ENCODE results near the gene COL6A6.

Gene COL6A6, protein sequence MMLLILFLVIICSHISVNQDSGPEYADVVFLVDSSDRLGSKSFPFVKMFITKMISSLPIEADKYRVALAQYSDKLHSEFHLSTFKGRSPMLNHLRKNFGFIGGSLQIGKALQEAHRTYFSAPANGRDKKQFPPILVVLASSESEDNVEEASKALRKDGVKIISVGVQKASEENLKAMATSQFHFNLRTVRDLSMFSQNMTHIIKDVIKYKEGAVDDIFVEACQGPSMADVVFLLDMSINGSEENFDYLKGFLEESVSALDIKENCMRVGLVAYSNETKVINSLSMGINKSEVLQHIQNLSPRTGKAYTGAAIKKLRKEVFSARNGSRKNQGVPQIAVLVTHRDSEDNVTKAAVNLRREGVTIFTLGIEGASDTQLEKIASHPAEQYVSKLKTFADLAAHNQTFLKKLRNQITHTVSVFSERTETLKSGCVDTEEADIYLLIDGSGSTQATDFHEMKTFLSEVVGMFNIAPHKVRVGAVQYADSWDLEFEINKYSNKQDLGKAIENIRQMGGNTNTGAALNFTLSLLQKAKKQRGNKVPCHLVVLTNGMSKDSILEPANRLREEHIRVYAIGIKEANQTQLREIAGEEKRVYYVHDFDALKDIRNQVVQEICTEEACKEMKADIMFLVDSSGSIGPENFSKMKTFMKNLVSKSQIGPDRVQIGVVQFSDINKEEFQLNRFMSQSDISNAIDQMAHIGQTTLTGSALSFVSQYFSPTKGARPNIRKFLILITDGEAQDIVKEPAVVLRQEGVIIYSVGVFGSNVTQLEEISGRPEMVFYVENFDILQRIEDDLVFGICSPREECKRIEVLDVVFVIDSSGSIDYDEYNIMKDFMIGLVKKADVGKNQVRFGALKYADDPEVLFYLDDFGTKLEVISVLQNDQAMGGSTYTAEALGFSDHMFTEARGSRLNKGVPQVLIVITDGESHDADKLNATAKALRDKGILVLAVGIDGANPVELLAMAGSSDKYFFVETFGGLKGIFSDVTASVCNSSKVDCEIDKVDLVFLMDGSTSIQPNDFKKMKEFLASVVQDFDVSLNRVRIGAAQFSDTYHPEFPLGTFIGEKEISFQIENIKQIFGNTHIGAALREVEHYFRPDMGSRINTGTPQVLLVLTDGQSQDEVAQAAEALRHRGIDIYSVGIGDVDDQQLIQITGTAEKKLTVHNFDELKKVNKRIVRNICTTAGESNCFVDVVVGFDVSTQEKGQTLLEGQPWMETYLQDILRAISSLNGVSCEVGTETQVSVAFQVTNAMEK (N-terminal part only)

GRCh38 chr3:130516645-130517512 lies at the start of gene COL6A6:
TSS of gene COL6A6 (plus strand) at chr3:130517177. CDS start at chr3:130560365, 43,188 bp downstream.
- no peak for DNase-seq (ENCODE audit: low read depth)

GRCh38 chr3:130468311-130468710 lies 48.7 kb upstream of the COL6A6 start:
- DNase-seq (ENCODE audit: low read depth), result no peak

- DNase-seq (ENCODE audit: low read depth), result no peak
These were observed 46.9 kb upstream of the COL6A6 start for GRCh38 chr3:130470126-130470525.

DNA sequence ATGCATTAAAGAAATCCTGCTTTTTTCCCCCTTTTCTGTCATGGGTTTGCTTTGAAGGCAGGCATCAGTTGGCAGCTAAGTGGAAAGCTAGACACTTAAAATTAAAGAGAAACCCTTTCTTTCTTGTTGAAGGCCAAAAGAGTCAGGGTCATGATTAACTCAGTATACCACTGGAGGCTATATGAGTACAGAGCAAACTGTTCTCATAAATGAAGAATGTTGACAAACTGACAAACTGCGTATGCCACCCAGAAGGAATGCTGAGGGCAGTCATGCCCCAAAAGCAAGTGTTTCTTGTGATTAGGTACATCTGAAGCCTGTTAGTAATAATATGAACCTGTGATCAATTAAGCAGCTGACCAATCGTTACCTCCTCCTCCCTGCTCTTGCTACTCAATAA lies 43.6 kb upstream of the COL6A6 start:
- no peak for DNase-seq (ENCODE audit: low read depth)

DNA sequence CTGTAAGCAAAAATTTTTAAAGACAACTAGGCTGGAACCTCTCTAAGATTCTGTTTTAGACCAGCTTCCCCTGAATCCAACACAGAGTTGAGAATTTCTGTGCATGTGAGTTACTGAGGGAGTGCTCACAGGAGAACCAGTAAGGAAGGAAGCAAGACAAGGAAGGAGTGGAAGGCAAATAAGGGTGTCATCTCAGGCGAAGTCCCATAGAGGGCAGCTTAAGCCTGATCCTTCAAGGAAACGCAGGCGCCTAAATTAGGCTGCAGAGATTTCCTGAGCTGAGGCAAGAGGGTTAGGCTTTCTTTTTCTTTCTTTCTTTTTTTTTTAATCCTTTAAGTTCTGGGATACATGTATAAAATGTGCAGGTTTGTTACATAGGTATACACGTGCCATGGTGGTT lies 36.2 kb upstream of the COL6A6 start:
- DNase-seq (ENCODE audit: low read depth), result peak; percentile 41

DNA sequence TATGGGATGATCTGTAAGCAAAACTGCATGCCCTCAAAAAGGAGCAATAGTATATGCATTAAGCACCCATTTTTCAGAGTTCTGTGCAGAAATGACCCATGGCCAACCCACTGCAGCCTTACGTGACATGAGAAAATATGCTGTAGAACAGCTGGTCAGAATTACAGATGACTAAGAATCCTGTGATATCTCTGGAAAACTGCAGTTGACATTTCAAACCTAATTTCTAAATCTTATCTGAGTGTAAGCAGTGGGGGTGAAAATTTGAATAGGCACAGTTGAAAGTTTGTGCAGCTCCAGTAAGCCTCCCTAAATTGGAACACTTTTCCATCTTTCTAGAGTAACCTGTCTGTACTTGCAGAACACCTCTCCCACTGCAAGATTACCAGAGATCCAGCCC lies 28.7 kb upstream of the COL6A6 start:
- DNase-seq (ENCODE audit: low read depth), result no peak

DNA sequence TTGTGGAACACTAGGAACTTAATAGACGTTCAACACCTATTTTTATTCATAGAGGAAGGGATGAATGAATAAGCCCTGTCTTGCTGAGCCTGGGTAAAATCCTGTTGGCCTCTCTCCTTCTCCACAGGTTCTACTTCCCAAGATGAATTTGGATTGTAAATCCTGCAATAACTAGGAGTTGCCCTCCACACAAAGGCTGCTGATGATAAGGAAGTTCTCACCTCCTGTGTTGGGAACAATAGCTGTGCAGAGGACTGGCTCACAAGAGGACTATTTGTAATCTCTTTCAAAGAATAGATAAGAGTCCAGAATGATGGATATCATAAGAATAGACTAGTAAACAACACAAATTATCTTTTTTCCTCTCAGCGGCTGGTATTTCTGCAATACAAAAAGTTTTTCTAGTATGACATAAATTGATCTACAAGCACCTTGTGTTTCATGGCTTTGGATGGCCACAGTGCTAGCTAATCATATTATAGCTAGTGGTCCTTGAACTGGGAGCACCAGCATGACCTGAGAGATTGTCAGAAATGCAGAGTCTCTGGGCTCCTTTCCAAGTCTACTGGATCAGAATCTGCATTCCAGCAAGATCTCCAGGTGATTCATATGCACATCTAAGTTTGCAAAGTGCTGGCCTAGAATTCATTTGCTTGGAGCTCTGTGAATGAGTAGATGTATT lies 28.1 kb upstream of the COL6A6 start:
- no peak for DNase-seq (ENCODE audit: low read depth)

DNA sequence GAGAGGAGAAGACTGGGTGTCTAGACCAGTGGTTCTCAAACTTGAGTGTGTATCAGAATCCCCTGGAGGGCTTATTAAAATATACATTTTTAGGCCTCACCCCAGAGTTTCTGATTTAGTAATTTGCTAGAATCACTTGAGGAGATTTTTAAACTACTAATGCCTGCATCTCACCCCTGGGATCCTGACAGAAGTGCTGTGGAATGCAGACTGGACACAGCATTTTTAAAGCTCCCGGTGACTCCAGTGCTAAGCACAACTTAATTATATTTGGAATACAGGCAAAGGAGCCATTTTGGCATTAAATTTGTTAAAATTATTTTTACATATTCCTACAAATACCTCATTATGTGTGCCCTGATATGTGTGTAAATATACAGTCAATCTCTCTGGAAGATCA lies 26.7 kb upstream of the COL6A6 start:
- DNase-seq (ENCODE audit: low read depth), result no peak

GRCh38 chr3:130491431-130491830 lies 25.5 kb upstream of the COL6A6 start:
- DNase-seq (ENCODE audit: low read depth), result no peak

DNA sequence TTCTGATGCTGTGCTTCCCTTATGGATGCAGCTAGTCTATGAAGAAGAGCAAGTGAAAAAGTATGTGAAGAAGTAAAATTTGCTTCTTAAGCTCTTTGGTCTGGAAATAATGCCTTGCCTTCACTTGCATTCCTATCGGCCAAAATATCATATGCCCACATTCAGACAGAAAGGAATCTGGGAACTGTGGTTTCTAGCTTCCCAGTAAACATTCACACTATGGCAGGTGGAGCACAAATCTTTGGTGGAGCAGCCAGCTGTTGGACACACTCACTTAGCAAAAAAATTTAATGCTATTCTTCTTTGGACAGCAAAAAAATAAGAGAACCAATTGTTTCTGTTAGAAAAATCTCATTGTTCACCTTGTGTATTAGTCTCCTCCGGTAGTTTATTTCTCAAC lies 12.3 kb upstream of the COL6A6 start:
- no peak for DNase-seq (ENCODE audit: low read depth)

GRCh38 chr3:130506031-130506430 lies 10.9 kb upstream of the COL6A6 start:
- DNase-seq (ENCODE audit: low read depth), result no peak

DNA sequence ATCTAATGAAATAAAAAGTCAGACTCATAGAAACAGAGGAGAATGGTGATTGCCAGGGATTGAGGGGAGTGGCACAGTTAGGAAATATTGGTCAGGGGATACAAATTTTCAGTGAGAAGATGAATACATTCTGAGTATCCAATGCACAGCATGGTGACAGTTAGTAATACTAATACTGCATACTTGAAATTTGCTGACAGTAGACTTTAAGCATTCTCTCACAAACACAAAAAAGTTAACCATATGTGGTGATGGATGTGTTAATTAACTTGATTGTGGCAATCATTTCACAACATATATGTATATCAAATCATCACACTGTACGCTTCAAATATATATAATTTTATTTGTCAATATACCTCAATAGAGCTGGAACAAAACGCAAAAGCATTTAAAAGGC lies 9.2 kb upstream of the COL6A6 start:
- DNase-seq (ENCODE audit: low read depth), result no peak

DNA sequence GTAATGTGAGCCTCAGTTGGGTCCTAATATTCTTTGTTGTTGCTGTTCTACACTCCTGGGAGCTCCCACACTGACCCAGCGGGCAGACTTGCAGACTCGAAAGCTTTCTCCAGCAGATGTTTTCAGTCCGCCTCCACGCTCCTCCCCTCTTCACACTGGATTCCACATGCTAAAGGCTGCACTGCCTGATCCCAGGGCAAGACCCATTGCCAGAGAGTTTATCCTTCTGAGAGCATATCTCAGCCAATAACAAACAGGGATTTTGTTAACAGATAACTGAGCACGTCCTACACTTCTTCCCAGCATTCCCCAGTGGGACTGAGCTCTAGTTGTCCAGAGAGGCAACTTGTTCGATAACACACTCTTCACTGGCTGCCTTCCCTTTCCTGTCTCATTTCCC lies 8.0 kb upstream of the COL6A6 start:
- DNase-seq (ENCODE audit: low read depth), result no peak

GRCh38 chr3:130514681-130515080 lies 2.3 kb upstream of the COL6A6 start:
- no peak for DNase-seq (ENCODE audit: low read depth)

DNA sequence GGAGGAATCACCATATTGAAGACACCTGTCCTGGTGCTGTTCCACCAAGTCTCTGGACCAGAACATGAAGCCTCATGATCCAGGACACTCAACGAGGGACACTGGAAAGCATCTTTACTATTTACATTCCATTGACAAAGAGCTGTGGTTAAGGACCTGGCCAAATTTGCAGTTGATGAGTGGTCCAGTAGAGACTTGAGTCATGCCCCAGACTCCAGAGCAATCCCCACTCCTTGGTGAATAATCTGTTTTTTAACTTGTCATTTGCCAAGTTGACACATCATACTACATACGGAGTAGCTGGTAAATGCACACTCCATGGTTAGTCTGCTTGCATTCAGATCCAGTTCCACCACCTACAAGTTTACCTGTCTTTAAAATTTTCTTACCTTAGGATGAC lies 1.2 kb upstream of the COL6A6 start:
- no peak for DNase-seq (ENCODE audit: low read depth)

- peak; percentile 4 for DNase-seq (ENCODE audit: low read depth)
These were observed 625 bp downstream of the COL6A6 start for GRCh38 chr3:130517602-130518001.

DNA sequence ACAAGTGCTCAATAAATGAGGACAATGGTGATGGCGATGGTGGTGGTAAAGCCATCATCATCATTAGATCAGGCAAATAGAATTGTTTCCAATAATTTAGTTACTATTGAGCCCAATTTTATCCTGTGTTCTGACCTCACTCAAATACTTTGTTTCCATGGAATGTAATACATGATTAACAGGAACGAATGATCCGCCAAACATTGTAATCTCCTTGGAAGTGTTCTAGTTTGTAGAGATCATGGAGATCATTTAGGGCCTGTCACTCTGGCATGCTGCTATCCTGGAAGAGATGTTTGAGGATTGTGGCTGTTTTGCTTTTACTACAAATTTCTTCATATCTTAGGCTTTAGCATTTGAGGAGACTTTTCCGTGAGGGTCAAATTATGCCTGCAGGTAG lies 2.8 kb downstream of the COL6A6 start:
- no peak for DNase-seq (ENCODE audit: low read depth)

GRCh38 chr3:130522399-130522798 lies 5.4 kb downstream of the COL6A6 start:
- no peak for DNase-seq (ENCODE audit: low read depth)

DNA sequence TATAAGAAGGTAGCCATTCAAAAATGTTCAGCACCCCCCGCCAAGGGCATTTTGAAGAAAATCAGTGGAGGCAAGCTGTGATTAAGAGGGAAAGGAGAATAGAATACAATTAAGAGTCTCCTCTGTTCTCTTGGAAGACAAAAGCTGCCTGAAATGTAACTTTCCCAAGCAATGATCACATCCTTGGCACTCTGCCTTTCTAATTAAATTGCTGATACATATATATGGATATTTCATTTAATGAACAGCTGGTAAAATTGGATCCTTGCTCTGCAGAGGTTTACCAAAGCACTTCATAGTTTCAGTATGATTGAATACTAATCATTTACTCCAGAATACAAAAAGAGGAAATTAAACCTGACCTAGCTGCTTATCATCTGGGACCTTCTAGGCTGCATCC lies 10.4 kb downstream of the COL6A6 start:
- no peak for DNase-seq (ENCODE audit: low read depth)

DNA sequence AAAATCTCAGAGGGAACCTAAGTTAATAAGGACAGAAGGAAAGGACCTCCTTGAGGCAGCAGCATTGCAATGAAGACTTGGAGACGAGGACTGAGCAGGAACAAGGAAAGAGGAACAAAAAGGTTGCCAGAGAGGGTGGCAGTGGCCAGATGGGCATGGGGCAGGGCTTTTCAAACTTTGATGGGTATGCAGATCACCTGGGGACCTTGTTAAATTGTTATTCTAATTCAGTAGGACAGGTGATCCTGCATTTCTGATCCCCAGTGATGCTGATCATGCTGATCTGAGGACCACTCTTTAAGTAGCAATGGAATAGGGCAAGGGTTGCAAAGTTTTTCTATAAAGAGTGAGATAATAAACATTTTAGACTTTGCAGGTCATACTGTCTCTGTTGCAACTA lies 11.1 kb downstream of the COL6A6 start:
- DNase-seq (ENCODE audit: low read depth), result no peak

Measured in ELR (cell line).